GM19238 (cell line): ENCODE measurements around the gene DOCK1.

Experiments used
- DNase-seq: peaks from one replicate; pipeline ENCODE4 v3.0.0; 2011; ENCODE audit warnings: low spot score; ENCODE audit not compliant: insufficient read length

Gene DOCK1

DNA sequence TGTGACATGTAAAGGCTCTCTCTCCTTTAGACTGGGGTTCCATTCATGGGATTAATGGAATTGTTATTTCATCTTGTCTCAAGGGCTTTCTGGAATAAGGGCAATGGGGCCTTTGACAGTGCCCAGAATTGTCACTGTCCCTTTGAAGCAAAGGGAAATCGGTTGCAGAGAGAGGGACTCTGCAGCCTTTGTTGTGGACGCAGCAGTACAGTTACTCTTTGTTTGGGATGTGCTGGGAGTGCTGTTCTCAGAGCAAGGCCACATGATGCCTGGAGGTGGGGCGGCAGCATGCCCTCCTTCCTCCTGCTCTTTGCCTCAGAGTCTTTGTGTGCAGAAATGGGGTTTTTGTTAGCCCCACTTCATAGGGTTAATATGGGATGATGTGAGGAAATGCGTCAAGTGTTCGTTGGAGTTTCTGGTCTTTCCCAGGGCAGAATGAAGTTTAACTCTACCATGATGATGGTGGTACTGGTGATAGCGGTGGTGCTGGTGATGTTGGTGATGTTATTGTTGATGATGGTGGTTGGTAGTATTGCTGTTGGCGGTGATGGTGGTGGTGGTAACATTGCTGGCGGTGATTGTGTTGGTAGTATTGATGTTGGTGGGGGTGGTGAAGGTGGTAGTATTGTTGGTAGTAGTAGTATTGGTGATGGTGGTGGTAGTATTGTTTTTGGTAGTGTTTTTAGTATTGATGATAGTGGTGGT is 45.3 kb downstream of the DOCK1 start:
- DNase-seq, result no peak

DNA sequence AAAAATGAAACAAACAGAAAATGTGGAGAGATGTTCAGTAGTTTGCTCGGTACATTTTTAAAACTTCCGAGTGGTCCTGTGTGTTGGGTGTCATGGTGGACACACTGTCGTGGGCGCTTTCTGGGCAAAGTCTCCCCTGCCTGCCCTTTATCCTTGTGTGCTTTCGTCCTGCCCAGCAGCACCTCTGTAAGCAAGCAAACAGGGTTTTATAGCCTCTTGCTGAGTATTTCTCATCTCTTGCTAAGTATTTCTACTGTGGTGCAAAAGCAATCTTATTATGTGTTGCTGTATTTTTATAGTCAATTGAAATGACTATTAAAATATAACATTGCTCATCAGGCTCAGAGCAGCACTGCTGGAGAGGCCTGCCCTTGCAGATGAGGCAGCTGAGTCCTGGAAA is 48.7 kb downstream of the DOCK1 start:
- DNase-seq, result no peak

DNA sequence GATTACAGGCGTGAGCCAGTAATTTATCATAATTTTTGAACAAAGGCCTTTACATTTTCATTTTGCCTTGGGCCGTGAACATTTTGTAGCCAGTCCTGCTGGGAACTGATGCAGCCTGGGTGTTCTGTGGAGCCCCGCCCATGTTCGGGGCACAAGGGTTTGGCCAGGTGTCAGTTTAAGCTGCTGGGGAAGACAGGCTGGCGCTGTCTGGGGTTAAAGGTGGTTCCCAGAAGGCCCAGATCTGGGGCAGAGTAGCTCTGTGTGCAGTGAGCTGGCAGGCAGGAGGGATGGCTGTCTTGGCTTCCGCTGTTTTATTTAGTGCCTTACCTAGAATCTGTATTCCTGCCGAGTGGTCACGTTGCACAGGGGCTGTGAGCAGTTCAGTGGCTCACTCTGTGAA is 50.2 kb downstream of the DOCK1 start:
- no peak for DNase-seq

DNA sequence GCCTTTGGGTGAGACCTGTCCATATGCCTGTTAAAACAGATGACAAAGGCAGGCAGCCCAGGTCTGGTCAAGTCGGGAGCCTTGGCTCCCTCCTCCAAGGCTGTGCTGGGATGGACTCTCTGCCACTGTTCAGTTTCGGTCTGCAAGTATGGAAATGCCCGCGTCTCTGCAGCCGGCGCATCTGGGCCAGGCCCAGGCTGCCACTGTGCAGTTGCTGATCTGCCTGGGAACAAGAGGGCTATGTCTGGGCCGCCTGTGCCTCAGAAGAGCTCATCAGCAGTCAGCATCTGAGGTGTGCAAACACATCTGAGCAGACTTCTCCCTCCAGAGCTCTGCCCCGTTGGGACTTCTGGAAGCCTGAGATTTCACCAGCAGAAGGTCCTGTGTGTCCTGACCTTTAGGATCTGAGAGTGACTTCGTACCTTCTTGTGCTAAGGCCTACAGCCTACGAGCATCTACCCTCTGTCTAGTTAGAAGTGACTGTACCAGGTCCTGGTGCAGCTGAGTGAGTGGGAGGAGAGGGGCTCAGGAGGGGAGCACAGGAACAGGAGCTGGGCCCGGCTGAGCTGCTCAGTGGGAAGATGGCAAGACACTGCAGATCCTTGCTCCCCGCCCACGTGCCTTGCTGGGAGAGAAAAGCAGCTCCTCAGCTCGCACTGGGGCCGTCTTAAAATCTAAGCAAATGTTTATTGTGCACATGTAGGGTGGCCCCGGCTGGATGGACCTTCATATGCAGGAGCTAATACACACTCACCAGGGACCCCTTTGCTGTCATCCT is 50.9 kb downstream of the DOCK1 start:
- DNase-seq, result no peak

DNA sequence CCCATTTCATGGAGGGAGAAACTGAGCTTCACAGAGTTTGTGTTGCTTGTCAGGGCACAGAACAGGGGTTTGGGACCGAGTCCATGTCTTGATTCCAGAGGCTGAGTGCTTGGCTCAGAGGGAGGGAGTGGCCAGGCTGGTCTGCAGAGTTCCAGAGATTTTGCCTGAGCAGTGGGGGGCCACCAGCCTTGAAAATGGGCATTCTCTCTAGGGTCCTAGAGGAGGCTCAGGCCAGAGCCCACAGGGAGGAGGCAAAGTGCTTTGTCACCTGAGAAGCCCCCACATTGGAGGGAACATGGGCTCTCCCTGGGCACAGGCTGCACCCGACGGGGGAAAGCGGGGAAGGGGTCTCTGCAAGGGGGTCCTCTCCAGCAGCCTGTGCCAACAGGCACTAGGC is 51.5 kb downstream of the DOCK1 start:
- no peak for DNase-seq

DNA sequence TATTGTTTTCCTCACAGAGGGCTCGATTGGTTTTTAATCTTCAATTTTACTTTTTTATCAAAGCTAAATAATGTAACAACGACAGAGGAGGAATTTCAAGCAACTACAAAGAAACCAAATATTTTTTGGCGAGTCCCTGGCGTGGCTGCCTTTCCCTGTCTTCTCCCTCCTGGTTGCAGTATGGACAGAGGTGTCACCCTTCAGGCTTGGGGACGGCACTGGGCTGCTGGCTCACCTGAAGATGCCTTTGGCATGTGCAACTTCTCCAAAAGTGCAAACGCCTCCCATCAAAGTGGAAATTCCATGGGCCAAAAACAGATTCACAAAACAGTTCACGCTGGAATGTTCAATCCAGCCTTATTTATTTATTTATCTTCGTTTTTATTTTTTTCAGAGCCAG is 51.9 kb downstream of the DOCK1 start:
- no peak for DNase-seq

DNA sequence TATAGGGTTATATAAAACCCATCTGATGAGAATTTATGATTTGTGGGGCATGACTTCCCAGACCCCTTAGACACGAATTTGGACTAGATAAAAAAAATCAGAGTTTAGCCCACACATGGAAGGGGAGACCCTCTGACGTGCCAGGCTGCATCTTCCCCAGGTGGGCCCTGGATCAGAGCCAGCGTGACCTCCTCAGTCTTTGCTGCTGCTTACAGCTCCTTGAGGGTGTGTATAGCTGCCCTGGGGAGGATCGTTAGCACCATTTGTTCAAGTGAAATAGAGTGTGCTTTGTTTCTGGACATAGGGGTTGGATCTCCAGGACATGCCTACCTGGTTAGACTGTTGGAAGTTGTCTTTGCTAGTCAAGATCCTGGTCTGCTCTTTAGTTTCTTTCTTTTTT is 54.2 kb downstream of the DOCK1 start:
- DNase-seq, result no peak

DNA sequence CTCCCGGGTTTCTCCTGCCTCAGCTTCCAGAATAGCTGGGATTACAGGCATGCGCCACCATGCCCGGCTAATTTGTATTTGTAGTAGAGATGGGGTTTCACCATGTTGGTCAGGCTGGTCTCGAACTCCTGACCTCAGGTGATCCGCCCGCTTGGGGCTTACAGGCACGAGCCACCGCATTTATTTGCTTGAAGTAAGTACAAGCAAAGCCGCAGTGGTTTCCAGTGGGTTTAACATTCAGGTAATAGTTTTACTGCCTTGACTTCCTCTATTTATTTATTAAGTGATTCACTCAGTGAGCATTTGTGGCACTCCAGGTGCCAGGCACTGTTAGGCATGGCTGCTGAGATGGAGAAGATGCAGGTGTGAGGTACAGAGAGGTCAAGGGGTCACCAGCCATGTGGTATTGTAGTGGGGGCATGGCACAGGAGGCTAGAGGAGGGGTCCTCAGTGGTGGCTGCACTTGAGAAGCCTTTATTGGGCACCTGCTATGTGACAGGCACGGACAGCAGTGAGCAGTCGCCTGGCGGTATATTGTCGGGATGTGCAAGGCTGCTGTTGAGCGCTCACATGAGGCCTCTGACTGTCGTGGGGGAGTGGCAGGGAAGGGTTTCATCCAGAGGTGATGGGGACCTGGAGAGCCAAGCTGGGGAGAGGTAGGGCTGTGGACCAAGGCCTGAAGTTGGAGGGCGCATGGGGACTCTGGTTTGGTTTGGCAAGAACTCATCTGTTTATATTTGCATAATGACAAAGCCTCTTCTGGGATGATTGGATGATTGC is 54.9 kb downstream of the DOCK1 start:
- DNase-seq, result no peak

DNA sequence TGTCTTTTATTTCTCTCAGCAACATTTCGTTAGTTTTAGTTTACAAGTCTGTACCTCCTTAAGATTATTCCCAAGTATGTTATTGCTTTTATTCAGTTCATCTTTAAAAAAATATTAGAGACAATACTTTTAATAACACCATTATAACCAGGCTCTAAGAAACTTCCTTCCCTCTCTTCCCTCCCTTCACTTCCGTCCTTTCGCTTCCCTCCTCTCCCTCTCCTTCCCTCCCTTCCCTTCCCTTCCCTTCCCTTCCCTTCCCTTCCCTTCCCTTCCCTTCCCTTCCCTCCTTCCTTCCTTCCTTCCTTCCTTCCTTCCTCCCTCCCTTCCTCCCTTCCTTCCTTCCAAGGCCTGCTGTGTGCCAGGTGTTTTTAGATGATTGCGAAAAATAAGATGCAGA is 58.1 kb downstream of the DOCK1 start:
- no peak for DNase-seq

DNA sequence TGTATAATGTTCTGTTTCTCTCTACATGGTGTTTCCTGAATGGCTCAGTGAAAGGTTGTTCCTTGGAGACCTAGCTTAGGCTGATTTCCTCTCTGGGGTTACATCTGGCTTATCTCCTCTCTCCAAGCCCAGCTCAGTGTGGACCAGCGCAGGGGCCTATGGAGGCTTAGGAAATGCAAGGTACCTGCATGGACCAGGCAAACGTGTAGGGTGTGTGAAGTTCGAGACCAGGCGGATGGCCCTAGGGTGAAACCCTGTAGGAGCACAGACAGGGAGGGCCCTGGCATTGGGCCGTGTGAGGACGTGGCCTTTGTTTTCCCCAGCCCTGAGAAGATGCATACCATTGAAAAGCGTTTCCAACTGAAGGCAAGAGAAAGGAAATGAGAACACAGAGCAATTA is 59.0 kb downstream of the DOCK1 start:
- DNase-seq, result no peak

DNA sequence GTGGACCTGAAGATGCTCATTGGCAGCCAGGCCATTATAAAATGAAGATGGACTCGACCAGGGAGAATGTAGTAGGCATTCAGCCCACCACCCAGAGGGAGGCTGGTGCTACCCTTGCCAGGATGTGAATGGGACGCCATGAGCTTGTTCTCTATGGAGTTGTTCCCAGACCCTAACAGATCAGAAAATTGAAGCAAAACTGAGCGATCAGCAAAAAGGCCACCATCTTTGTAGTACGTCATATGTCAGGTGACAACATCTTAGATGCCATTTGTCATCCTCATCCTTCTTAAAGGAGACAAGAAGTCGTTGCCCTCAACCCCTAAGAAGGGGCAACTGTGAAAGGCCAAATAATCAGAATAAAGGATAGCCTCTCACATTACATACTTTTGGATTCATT is 61.7 kb downstream of the DOCK1 start:
- DNase-seq, result no peak

DNA sequence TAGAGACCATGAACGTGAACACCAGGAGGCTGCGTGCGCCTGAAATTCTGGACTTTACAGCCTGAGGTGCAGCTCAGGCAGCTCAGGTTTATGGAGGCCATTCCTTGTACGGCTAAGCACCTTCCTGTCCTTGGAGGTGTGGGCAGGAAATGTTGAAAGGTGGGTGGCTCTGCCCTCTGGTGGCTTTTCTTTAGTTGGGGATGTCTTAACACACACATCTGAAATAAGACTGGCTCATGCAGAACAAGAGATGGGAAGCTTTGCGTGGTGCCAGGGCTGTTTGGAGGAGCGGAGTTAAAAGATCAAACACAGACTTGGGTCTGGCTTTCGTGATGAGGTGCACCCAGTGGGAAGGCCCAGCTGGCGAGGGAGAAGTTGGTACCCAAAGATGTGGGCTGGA is 64.1 kb downstream of the DOCK1 start:
- DNase-seq, result no peak

DNA sequence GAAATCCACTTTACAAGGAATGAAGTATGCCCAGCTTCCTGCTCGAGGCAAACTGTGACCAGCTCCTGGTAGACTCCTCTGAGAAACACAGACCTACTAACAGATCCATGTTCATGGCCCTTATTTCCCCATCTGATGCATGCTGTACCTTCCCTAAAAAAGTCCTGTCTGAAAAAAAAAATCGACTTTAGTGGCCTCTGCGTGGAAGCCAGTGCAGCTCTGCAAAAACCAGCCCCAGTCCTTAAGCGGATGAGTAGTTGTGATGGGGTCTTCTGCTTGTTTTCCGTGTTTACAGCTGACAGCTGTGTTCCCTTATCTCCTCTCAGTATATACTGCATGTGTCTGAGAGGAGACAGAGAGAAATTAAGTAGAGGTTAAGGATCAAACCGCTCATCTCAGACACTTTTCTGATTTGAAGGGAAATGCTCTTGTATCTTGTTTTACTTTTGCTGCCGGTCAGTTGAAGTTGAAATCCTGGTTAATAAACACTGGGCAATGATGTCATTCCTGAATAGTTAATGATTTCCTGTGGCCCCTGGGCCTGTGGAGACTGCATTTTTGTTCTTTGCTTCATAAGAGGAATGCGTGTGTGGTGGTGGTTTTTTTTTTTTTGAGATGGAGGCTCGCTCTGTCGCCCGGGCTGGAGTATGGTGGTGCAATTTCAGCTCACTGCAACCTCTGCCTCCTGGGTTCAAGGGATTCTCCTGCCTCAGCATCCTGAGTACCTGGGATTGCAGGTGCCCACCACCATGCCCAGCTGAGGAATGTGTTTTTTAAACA is 67.6 kb downstream of the DOCK1 start:
- DNase-seq, result no peak

DNA sequence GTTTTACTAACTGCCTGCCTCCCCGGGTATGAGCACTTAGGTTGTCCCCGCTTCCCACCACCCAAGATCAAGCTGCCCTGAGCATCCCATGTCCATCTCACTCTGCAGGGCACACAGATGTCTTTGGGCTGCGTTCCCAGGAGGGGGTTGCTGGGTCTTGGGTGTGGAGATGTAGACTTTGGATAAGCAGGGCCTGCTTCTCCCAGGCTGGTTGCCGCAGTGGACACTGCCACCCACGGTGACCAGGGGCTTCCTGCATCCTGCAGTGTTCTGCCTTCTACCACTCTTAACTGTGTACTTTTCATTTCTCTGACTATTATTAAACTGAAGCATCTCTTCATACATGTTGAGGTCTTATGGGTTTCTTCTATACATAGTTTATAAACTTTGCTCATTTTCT is 70.0 kb downstream of the DOCK1 start:
- DNase-seq, result no peak

DNA sequence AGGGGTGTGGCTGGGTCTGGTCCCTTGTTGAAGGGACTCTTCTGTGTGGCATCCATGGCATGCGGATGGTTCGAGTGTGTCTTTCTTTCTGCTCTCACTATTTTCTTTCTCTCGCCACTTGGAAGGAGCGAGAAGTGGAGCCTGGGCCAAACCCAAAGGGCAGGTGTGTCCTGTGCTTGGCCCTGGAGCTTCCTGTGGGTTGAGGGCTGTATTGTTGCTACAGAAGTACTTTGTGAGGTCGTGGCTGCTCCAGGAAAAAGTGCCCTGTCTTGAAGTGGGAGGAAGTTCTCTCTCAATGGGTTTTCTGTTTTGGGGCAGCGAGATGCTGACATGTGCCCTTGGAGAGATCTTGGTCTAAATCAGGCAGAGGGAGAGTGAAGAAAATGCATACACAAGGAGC is 72.0 kb downstream of the DOCK1 start:
- DNase-seq, result no peak

DNA sequence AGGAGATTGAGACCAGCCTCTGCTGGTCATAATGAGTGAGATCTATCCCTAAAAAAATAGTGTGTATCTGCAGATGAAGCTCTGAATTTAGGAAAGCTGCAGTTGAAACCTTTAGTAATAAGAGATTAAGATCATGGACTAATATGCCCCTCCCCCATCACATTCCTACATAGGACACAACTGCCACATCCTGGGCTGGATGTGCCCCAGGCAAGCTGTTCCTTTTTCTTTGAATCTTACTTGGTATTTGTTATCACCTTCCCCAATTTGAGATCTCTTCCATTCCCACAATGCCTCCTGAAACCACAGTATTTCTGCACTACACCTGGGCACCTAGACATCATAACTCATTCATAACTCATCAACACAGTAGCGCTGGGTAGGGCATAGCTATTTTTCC is 74.1 kb downstream of the DOCK1 start:
- no peak for DNase-seq

DNA sequence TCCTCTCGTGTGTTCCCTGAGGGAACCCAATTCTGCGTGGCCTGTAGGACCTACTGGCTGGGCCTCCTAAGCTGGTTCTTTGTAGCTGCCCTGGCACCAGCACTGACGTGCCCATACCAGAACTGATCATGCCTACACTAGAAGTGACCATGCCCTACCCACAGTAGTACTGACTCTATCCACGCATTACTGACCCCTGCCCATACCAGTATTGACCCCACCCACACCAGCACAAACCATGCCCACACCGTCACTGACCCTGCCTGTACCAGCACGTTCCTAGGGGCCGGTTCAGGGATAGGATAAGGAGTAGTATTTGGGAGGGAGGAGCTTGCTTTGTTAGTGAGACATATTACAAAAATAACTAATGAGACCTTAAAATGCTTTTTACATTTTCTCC is 88.0 kb downstream of the DOCK1 start:
- no peak for DNase-seq

DNA sequence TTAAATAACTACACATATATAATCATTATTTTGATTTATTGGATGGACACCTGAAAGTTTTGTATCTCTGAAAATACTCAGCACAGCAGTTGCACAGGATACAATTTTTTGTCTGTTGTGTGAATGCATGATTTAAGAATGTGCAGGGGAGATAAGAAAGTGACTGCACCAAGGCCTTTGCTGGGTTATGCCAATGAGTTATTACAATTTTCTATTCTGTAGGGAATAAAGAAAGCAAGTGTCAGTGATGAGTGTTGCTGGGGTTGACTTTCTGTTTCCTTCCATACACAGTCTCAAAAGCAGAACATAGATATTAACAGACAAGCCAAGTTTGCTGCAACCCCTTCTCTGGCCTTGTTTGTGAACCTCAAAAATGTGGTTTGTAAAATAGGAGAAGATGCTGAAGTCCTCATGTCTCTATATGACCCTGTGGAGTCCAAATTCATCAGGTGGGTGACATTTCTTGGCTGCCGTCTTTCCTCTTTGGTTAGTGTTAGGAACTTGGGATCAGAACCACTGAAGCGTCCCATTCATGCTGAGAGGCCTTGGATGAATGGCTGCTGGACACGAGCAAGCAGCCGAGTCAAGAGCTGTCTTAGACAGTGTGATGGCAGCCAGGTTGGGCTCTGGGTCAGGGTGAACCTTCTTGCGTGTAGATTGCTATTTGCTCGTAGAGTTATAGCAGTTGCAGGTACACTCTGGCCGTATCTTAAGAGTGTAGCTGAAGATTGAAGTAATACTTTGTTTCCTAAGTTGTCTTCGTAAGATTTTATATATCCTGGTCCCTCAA is 92.8 kb downstream of the DOCK1 start:
- DNase-seq, result no peak

DNA sequence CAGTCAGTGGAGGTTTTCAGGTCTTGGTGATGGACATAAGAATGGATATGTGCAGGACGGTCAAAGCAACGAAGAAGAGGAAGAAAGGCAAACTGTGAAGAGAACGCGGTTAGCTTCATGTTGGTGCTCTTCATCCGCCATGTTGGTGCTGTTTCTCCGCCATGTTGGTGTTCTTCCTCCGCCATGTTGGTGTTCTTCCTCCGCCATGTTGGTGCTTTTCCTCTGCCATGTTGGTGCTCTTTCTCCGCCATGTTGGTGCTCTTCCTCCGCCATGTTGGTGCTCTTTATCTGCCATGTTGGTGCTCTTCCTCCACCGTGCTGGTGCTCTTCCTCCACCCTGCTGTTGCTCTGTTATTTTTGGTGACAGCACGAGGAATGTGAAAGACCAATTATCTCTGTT is 95.4 kb downstream of the DOCK1 start:
- no peak for DNase-seq

DNA sequence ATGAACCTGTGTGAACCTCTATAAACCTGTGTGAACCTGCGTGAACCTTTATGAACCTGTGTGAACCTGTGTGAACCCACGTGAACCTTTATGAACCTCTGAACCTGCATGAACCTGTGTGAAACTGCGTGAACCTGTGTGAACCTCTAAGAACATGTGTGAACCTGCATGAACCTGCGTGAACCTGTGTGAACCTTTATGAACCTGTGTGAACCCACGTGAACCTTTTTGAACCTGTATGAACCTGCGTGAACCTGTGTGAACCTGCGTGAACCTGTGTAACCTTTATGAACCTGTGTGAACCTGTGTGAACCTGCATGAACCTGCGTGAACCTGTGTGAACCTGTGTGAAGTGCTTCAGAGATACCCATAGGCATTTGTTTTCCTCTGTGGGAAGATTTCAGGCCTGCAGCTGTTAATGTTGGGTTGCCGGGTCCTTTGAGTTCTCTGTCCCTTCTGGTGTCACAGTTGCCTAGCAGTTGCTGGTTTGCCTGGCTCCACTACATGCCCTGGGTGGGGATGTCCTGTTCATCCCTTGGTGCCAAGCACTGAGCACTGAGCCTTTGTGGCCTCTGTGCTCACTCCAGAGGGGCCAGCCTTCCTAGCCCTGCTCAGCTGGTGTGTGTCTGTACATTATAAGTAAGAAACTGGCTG is 97.9 kb downstream of the DOCK1 start:
- no peak for DNase-seq
